A673 (cell line): ENCODE measurements around the gene FHIT.

Experiments
- CTCF ChIP-seq: fragments of 300-800, 200-600 bp; sonication (generic); conservative IDR thresholded peaks from 2 replicates; pipeline ENCODE4 v1.5.1; 2017; ENCODE audit warnings: low read depth, mild to moderate bottlenecking, antibody characterized with exemption, low read length, moderate library complexity, mixed read lengths
- EZH2 ChIP-seq: fragments of 200-600 bp; sonication (generic); IDR thresholded peaks from 2 replicates; pipeline ENCODE4 v1.6.1; 2017; ENCODE audit warnings: borderline replicate concordance, low read depth, mild to moderate bottlenecking, mixed read lengths, antibody characterized with exemption, low read length; ENCODE audit not compliant: poor library complexity, severe bottlenecking

- no peak for TF ChIP-seq CTCF
- TF ChIP-seq EZH2, result no peak
Measured at GRCh38 chr3:60384341-60384740, 866.9 kb downstream of the FHIT start.
